Nephron progenitor cell (in vitro differentiated cells): Measurements from ENCODE around the gene THUMPD2.
A peak's percentile ranks its signal among the peaks of the same experiment; 100 is the strongest.

Experiments
- DNase-seq: peaks from one replicate; pipeline ENCODE4 v3.0.0; 2021
- H3K27ac Mint-ChIP-seq: 2 replicates; pipeline ENCODE4 v1.8.0; 2021; ENCODE audit warnings: mild to moderate bottlenecking, moderate library complexity, mixed read lengths
- H3K27me3 Mint-ChIP-seq: 2 replicates; pipeline ENCODE4 v1.8.0; 2021; ENCODE audit warnings: mild to moderate bottlenecking, low read depth, mixed read lengths; ENCODE audit not compliant: poor library complexity
- H3K36me3 Mint-ChIP-seq: 2 replicates; pipeline ENCODE4 v1.8.0; 2021; ENCODE audit warnings: low read depth, mixed read lengths
- H3K4me1 Mint-ChIP-seq: 2 replicates; pipeline ENCODE4 v1.8.0; 2021; ENCODE audit warnings: mixed read lengths
- H3K4me3 Mint-ChIP-seq: 2 replicates; pipeline ENCODE4 v1.8.0; 2021; ENCODE audit warnings: mild to moderate bottlenecking, moderate library complexity, mixed read lengths
- H3K9me3 Mint-ChIP-seq: 2 replicates; pipeline ENCODE4 v1.8.0; 2021; ENCODE audit warnings: mild to moderate bottlenecking, moderate library complexity, mixed read lengths
- CTCF ChIP-seq: fragments of 200-600 bp; sonication (generic); IDR thresholded peaks from 2 replicates; pipeline ENCODE4 v1.5.0; 2021; ENCODE audit warnings: antibody characterized with exemption

THUMPD2 gene

GRCh38 chr2:39772086-39772811, 6.8 kb downstream of the THUMPD2 start:
- H3K4me1 Mint-ChIP-seq: peaks cover 8% of the 10 kb centered on the region
- H3K4me3 Mint-ChIP-seq: no peak overlapping the region
- no peak overlapping the region for H3K27ac Mint-ChIP-seq
- no peaks in the 10 kb centered on the region for H3K27me3 Mint-ChIP-seq
- no peak for DNase-seq
- peaks cover 8% of the 10 kb centered on the region for H3K9me3 Mint-ChIP-seq
- peaks cover 78% of the 10 kb centered on the region for H3K36me3 Mint-ChIP-seq
- no peak for TF ChIP-seq CTCF

GRCh38 chr2:39762448-39762847, 16.6 kb downstream of the THUMPD2 start:
- Mint-ChIP-seq H3K27me3 (no peaks in the 10 kb centered on the region), H3K36me3 (peaks cover 75% of the 10 kb centered on the region), H3K27ac (no peak overlapping the region), H3K9me3 (no peaks in the 10 kb centered on the region), H3K4me1 (no peaks in the 10 kb centered on the region), H3K4me3 (no peak overlapping the region)
- no peak for TF ChIP-seq CTCF
- no peak for DNase-seq

GRCh38 chr2:39757156-39757555, 21.9 kb downstream of the THUMPD2 start:
- Mint-ChIP-seq H3K4me1 (no peaks in the 10 kb centered on the region), H3K4me3 (no peak overlapping the region), H3K9me3 (no peaks in the 10 kb centered on the region), H3K27ac (peak overlapping the region; percentile 13), H3K36me3 (peaks cover 69% of the 10 kb centered on the region), H3K27me3 (peaks cover 3% of the 10 kb centered on the region)
- no peak for TF ChIP-seq CTCF
- DNase-seq: no peak

- H3K4me1 Mint-ChIP-seq: no peaks in the 10 kb centered on the region
- H3K27ac Mint-ChIP-seq: no peak overlapping the region
- H3K36me3 Mint-ChIP-seq: peaks cover 63% of the 10 kb centered on the region
- no peak for TF ChIP-seq CTCF
- DNase-seq: no peak
- no peak overlapping the region for H3K4me3 Mint-ChIP-seq
- no peaks in the 10 kb centered on the region for H3K9me3 Mint-ChIP-seq
- H3K27me3 Mint-ChIP-seq: peaks cover 3% of the 10 kb centered on the region
These were observed 23.6 kb downstream of the THUMPD2 start for GRCh38 chr2:39755466-39755865.

GRCh38 chr2:39743269-39743776, 35.7 kb downstream of the THUMPD2 start:
- no peak for DNase-seq
- H3K36me3 Mint-ChIP-seq: peaks cover 54% of the 10 kb centered on the region
- peaks cover 4% of the 10 kb centered on the region for H3K4me1 Mint-ChIP-seq
- H3K27ac Mint-ChIP-seq: peak overlapping the region; percentile 41
- no peaks in the 10 kb centered on the region for H3K27me3 Mint-ChIP-seq
- H3K9me3 Mint-ChIP-seq: no peaks in the 10 kb centered on the region
- H3K4me3 Mint-ChIP-seq: no peak overlapping the region
- no peak for TF ChIP-seq CTCF

GRCh38 chr2:39741871-39742270, 37.2 kb downstream of the THUMPD2 start:
- Mint-ChIP-seq H3K9me3 (no peaks in the 10 kb centered on the region), H3K27ac (no peak overlapping the region), H3K36me3 (peaks cover 57% of the 10 kb centered on the region), H3K27me3 (no peaks in the 10 kb centered on the region), H3K4me1 (peaks cover 15% of the 10 kb centered on the region), H3K4me3 (no peak overlapping the region)
- DNase-seq: no peak
- no peak for TF ChIP-seq CTCF
